GM21528 (cell line): ENCODE measurements around the gene SMIM35.

Experiments
- ATAC-seq: cut with Tn5 transposase; IDR thresholded peaks from one replicate; pipeline ENCODE4 v1.9.1; 2021; ENCODE audit warnings: mild to moderate bottlenecking, moderate library complexity; ENCODE audit not compliant: unreplicated experiment, low FRiP score

Gene SMIM35

GRCh38 chr11:118086913-118087768 lies at the start of gene SMIM35:
SMIM35 (minus strand) TSS chr11:118086963; CDS start chr11:118086757, 206 bp downstream.
- no peak for ATAC-seq

- no peak for ATAC-seq
Measured at GRCh38 chr11:118136341-118136740, 49.6 kb upstream of the SMIM35 start.

DNA sequence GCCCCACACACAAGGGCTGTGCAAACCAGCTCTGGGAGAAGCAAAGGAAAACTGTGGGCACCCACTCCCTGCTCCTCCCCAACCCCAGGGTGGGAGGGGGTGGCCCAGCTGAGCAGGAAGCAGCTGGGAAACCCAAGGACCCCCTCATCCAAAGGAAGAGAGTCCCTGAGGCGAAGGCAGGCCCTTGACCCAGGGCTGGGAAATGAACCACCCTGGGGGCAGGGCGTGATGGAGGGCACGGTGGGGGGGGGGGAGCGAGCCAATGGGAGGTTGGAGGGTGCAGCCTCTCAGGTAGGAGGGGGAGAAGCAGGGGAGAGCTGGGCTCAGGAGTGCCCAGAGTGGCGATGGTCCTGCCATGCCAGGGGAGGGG lies 49.0 kb upstream of the SMIM35 start:
- no peak for ATAC-seq

- ATAC-seq = no peak
Measured at GRCh38 chr11:118135051-118135795, 48.5 kb upstream of the SMIM35 start.

GRCh38 chr11:118133816-118134215 lies 47.1 kb upstream of the SMIM35 start:
- ATAC-seq = no peak

DNA sequence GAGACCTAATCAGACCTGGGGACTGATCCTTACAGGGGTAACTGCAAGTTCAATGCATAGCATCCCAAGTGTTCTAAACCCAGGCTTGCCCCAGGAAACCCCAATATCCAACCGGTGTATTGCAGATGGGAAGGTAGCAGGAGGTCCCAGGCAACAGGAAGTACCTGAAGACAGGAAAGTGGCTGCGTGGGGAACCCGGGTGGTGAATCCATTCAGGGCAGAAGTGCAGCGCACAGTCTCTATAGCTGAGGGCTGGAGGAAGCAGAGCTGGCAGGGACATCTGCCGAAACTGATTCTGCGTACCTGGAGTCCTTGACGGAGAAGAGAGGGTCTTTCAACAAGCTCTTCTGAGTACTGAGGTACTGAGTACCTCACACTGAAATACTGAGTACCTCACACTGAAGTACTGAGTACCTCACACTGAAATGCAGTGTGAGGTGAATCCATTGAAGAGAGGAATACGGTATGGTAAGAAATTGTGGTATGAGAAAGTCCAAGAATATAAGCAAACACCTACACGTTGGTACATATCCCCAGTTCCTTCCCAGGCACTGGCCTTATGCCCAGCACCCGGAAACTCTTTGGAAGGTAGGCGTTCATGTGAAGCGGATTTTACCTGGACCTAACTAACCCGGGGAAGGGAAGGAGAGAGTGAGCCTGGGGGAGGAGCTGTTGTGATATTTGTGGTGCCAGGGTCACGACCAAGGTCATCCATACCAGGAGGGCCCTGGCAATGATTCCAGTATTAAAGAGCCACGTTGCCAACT lies 45.8 kb upstream of the SMIM35 start:
- no peak for ATAC-seq

DNA sequence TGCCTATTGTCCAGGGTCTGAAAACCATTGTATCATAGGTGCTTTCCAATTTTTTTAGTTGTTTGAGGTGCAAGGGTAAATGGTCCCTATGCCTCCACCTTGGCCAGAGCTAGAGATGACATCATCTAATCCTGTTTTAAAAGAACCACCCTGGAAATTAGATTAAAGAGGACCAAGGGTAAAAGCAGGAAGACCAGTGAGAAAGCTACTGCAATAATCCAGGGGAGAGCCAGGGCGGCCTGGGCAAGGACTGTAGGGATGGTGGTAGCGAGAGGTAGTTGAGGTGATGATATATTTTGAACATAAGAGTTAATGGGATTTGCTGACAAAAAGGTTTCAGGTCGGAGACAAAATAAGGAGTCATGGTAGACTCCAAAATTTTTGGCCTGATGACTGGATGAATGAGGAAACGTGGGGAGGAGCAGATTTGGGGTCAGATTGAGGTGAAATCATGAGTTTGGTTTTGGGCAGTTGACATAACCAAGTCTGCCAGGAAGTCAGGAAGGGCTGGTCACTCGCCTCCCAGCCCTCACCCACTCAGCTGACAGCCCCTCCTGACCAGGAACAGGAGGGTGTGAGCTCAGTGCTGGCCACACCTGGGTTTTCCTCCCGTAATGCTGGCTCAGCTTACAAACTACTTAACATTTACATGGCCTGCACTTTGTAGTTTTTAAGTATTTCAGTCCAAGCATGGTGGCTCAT lies 42.9 kb upstream of the SMIM35 start:
- no peak for ATAC-seq

DNA sequence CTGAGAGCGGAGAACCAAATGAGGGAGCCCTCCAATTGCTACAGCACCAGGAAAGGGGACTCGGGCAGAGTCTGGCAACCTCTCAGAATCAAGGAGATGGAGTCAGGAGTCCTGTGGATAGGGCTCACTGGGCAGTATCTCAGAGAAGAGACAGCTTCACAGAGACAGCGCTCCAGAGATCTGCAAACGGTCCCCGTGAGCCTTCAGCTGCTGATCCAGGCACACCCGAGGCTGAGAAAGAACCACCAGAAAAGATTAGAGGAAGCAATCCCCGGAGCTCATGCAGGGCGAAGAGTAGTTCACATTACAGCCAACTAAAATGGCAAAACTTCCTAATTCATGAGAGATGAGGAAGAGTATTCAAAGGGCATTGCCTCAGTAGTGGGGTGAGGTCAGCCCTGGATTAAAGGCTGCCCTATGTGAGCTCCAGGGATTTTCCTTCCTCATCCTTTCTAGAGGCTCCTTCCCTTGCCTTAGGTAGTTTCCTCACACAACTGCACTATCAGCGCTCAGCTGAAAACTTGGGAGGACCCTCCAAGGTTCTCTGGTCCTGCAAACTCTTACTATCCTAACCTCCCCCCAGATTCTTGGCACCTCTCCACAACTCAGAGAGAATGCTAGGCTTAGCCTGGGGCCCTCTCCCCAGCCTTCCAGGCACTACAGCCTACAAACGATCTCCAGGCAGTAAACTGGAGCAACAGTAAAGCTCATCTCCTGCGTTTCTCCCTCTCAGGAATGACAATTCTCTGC lies 42.1 kb upstream of the SMIM35 start:
- ATAC-seq = no peak

- no peak for ATAC-seq
Measured at GRCh38 chr11:118128310-118128709, 41.5 kb upstream of the SMIM35 start.

GRCh38 chr11:118126082-118126838 lies 39.5 kb upstream of the SMIM35 start:
- ATAC-seq = no peak

GRCh38 chr11:118124929-118125535 lies 38.3 kb upstream of the SMIM35 start:
- ATAC-seq = no peak

- no peak for ATAC-seq
Measured at GRCh38 chr11:118120793-118121192, 34.0 kb upstream of the SMIM35 start.

GRCh38 chr11:118117790-118118601 lies 31.2 kb upstream of the SMIM35 start:
- ATAC-seq = no peak

- ATAC-seq = no peak
Measured at GRCh38 chr11:118115048-118115447, 28.3 kb upstream of the SMIM35 start.

GRCh38 chr11:118114266-118114665 lies 27.5 kb upstream of the SMIM35 start:
- ATAC-seq = no peak

DNA sequence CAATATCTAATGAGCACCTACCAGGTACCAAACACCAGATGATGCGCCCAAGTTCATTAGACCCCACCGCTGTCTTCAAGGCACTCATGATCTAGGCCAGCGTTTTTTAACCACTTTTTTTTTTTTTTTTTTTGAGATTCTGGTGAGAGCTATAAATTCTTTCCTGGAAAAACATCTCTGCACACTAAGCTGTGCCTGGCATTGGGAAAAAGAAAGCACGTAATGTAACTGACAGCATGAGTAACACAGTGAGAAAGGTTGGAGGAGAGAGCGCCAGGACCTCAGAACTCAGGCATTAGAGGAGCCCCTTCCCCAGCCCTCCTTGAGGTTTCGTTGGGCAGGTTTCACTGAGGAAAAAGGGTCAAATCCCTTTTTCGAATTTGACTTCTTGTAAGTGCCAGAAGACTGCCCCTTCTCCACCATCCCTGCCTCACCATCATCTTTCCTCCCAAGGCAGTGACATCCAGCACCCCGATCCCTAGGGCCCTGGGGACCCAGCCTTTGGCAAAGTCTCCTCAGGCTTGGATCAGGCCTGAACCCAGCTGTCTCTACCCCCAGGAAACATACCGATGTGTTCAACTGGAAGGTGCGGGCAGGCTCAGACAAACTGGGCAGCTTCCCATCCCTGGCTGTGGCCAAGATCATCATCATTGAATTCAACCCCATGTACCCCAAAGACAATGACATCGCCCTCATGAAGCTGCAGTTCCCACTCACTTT lies 26.1 kb upstream of the SMIM35 start:
- no peak for ATAC-seq

DNA sequence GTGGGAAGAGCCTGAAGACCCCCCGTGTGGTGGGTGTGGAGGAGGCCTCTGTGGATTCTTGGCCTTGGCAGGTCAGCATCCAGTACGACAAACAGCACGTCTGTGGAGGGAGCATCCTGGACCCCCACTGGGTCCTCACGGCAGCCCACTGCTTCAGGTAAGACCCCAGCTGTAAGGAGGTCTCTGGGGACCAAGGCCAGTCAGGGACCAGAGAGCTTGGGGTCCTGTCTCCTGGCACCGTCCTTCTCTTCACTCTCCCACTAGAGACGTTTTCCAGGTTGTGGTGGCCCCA lies 24.9 kb upstream of the SMIM35 start:
- no peak for ATAC-seq
